Stimulated activated CD8-positive, alpha-beta memory T cell treated with anti-CD3 and anti-CD28 coated beads, Interleukin-12 subunit alpha, Interleukin-12 subunit beta, amount 100 ng/mL, for 1 hour (primary cell): Measurements from ENCODE around the gene TRMT61A.
A peak's percentile ranks its signal among the peaks of the same experiment; 100 is the strongest.

Experiments used
- DNase-seq: peaks from one replicate; pipeline ENCODE4 v3.0.0-alpha.2; 2020; ENCODE audit warnings: low read depth

Gene TRMT61A

GRCh38 chr14:103535891-103536565, 7.0 kb downstream of the TRMT61A start:
- no peak for DNase-seq

GRCh38 chr14:103536693-103537092, 7.7 kb downstream of the TRMT61A start:
- no peak for DNase-seq

DNA sequence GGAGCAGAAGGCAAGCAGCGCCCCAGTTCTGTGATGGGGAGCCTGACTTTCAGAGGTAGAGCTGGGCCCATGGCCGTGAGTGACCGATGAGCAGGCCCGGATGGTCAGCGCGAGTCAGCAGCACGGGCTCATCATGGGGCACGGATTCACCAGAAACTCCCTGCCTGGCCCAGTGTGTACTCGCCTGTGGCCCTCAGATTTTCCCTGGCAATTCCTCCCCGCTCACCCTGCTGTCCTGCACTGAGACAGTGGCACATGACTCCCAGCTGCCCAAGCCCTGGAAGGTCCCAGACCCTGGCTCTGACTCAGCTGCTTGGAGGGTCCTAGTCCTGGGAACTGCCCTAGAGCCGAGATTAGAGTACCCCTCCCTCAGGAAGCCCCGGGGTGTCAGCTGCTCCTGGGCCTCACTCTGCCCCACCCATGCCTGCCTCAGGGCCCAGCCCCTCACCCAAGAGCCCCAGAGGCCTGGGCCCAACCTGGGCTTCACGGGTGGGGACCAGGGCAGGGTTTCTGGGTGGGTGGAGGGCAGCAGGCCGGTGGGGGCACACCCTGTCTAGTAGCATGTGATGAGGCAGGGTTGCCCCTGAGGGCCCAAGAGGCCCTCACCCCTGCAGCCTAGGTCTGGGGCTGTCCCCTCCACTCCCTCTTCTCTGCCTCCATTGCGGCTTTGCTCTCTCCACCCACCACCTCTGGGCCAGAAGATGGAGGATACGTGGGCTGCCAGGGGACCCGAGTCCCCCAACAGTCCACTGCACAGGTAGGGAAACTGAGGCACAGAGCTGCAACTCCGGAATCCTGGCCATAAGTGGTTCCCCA, 8.4 kb downstream of the TRMT61A start:
- no peak for DNase-seq

GRCh38 chr14:103538291-103539055, 9.5 kb downstream of the TRMT61A start:
- DNase-seq, result no peak

DNA sequence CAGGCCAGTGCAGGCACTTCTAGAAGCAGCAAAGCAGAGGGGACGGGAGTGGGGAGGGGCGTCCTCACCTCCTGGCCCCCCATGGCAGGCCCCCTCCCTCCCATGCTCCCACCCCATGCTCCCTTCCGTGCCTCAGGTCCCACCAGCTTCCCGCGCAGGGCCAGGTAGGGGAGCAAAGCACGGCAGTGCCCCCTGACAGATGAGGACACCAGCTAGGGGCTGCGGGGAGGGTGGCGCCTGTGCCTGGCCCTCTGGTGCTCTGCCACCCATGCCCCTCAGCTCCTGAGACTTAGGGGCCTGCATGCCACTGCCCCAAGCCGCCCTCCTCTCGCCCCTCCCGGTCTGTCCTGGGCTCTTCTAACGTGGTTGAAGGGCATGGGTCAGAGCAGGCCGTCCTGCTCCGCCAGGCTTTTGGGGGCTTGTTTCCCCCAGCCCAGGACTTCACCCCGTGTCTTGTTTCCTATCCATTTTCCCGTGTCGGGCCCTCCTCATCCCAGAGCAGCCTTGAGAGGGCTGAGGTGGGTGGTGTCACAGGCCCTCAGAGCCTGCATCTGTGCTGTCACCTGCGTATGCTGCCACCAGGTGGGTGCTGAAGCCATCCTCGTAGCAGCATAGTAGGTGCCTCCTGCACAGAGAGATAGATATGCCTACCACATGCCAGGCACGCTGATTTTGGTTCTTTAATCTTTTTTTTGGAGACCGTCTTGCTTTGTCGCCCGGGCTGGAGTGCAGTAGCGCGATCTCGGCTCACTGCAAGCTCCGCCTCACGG, 10.2 kb downstream of the TRMT61A start:
- DNase-seq, result no peak

GRCh38 chr14:103540821-103541708, 12.1 kb downstream of the TRMT61A start:
- DNase-seq, result no peak

DNA sequence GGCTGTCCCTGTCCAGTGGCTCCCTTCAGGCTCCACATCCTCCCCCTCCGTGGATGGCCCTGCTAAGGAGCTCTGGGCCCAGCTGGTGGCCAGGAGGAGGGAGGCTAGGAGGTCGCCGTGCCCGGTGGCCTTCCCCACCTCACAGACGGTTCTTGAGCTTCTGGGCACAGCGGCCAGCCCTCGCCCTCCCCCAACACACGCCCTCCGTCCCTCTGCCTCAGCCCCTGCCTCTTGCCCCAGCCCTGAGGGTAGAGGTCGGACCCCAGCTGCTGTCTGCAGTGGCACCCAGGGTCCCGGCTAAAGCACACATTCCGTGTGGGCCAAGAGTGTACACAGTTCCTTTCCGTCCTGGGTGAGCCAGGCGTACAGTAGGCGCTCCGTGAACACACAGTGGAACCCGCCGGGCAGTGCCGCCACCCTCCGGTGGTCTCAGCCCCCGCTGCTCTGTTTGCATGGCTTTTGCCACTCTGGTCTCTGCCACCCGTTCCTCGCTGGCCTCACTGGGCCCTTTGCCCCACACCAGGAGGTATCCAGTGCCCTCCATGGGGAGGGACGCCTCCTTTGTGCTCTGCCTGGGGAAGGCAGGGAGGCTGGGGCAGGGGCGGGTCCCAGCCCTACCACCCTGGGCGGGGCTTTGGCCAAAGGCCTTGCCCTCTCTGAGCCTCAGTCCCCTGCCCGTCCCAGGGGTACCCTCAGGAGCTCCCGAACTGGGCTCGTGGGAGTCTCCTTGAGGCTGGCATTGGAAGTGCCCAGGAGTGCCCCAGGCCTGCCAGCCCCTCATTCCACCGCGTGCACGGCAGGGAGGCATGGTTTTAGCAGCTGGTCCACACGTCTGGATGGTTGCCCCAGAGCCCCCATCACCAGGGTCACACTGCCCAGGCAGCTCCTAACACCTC, 13.0 kb downstream of the TRMT61A start:
- no peak for DNase-seq

- no peak for DNase-seq
Measured at GRCh38 chr14:103542605-103543088, 13.7 kb downstream of the TRMT61A start.

GRCh38 chr14:103543140-103543539, 14.1 kb downstream of the TRMT61A start:
- no peak for DNase-seq

- no peak for DNase-seq
Measured at GRCh38 chr14:103543721-103544387, 14.9 kb downstream of the TRMT61A start.

GRCh38 chr14:103544388-103545218, 15.6 kb downstream of the TRMT61A start:
- no peak for DNase-seq

- no peak for DNase-seq
Measured at GRCh38 chr14:103545219-103545914, 16.4 kb downstream of the TRMT61A start.

DNA sequence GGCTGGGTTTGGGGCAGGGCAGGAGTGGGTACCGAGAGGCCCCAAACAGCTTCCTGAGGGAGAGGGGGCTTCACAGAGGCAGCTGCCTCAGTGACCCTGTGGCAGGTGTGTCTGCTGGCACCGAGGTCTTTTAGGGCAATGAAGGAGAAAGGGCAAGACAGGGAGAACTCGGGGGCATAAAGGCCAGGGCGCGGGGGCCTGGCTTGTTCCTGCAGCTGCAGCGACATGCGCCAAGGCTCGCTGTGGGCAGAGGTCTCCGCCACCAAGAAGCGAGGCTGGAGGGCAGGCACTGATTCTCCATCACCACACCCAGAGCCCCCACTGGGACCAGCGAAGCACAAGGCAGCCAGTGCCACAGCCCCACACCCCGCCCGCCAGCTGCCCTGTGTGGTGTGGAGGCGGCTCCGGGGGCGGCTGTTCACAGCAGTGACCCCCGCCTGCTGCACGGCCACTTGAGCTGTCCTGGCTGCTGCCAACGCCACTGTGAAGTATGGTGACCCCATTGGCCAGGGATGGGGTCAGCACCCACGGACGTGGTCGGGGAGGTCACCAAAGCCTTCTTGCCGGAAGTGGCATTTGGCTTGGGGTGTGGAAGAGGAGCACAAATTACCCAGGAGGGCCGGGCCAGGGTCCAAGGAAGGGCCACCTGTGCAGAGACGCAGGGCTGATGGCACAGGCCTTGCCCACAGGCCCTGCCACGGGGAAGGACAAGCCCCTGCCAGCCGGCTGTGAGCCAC, 17.1 kb downstream of the TRMT61A start:
- no peak for DNase-seq

DNA sequence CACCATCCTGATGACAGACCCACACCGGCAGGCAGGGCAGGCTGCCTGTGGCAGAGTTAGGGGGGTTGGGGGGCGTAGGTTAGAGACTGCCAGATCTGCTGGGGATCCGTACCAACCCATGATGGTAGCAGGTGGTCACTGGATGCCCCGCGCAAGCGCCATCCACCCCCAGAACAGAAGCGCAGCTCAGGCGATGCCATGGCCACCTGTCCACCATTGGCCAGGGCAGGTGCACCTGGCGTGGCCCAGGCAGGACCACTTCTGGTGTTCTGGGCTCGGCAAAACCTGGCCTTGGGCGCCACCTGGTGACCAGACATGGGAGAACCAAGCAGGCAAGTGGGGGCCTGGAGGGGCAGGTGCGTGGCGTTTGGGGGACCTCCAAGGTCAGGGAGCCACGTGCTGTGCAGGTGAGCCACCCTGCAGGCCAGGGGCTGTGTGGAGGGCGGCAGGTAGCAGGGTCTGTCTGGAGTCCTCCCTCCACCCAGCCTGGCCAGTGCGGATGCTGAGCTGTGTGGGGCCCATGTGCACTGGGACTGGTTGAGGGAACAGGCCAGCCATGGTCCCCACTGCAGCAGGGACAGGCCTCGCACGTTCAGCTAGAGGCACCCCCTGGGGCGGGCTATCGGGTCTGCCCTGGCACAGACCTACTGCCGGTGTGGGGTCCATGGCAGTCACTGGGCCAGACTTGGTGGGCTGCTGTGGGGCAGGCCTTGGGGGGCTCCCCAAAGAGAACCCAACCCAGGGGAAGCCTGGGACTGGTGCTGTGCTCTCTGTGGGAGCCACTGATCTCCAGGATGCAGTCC, 17.9 kb downstream of the TRMT61A start:
- peak; percentile 66 for DNase-seq

DNA sequence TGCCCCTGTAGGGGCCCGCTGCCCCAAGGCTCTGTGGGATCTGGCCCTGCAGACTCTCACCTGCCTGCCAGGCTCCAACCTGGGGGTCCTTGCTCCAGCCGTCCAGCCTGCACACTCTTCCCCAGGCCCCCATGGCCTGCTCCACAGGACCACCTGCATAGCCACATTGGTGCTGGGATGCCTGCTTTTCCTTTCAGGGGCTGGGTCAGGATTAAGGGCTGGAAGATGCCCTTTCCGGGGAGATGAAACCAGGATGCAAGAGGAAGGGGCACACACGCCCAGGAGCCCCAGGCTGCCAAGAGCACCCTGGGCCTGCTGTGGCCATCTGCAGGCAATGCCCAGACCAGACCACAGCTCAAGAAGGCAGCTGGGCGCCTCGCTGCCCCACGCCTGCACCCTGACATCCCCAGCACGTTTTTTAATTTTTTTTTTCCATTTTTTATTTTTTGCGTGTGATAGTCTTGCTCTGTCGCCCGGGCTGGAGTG, 18.5 kb downstream of the TRMT61A start:
- no peak for DNase-seq

- DNase-seq, result no peak
Measured at GRCh38 chr14:103547941-103548462, 19.0 kb downstream of the TRMT61A start.
